ENCODE measurements around the gene ST7.

ST7 gene

DNA sequence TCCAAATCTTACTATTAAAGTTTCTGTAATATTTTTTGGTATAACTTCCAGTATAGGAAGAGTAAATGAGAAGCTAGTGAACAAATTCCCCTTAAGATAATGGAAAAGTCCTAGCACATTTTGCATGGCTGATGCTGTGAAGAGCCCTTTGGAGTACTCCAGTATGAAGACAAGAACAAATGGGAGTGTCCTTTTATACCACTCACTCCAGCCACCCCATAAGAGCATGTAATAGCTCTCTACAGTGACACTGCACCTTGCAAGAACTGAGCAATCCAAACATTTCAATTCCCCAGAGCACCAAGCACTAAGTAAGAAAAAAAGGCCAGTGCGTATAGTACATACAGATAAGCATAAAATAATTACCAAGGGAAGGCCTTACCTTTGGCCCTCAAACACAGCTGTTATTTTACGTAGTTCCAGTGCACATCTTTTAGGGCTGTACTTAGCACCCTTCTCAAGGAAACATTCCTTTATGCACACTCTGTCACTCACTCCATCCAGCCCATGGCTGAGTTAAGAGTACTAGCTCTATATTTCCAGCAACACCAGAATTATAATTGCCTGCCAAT, 135.4 kb downstream of the ST7 start:
- H3K27me3 ChIP-seq (ENCODE audit: insufficient read depth, low read length, poor library complexity, severe bottlenecking) = no peaks in the 10 kb centered on the region
- H3K9me3 ChIP-seq (ENCODE audit: insufficient read depth, low read depth, low read length) = no peaks in the 10 kb centered on the region

GRCh38 chr7:117090791-117091190, 137.5 kb downstream of the ST7 start:
- H3K9me3 ChIP-seq (ENCODE audit: insufficient read depth, low read depth, low read length) = no peaks in the 10 kb centered on the region

More for the DNA sequence above, 135.4 kb downstream of the ST7 start:
- no peaks in the 10 kb centered on the region for H3K9me2 ChIP-seq (replicated peaks; ENCODE audit: low read depth, low read length)
- H3K4me2 ChIP-seq (ENCODE audit: low read depth, low read length, poor library complexity, severe bottlenecking) = no peak overlapping the region
- no peaks in the 10 kb centered on the region for H3K79me2 ChIP-seq (ENCODE audit: insufficient read depth, low read length)
- peaks cover 6% of the 10 kb centered on the region; the same call in 1 of the 2 replicates for H3F3A ChIP-seq (ENCODE audit: low read depth)
- no peak for TF ChIP-seq EZH2phosphoT487 (IDR thresholded peaks at IDR 0.05; ENCODE audit: borderline replicate concordance)
- TF ChIP-seq, protein P1, sequence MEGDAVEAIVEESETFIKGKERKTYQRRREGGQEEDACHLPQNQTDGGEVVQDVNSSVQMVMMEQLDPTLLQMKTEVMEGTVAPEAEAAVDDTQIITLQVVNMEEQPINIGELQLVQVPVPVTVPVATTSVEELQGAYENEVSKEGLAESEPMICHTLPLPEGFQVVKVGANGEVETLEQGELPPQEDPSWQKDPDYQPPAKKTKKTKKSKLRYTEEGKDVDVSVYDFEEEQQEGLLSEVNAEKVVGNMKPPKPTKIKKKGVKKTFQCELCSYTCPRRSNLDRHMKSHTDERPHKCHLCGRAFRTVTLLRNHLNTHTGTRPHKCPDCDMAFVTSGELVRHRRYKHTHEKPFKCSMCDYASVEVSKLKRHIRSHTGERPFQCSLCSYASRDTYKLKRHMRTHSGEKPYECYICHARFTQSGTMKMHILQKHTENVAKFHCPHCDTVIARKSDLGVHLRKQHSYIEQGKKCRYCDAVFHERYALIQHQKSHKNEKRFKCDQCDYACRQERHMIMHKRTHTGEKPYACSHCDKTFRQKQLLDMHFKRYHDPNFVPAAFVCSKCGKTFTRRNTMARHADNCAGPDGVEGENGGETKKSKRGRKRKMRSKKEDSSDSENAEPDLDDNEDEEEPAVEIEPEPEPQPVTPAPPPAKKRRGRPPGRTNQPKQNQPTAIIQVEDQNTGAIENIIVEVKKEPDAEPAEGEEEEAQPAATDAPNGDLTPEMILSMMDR (conservative IDR thresholded peaks at IDR 0.05; ENCODE audit: low read length) = no peak
- peaks cover 40% of the 10 kb centered on the region for H3K4me1 ChIP-seq (ENCODE audit: insufficient read depth, low read length, poor library complexity, severe bottlenecking)
- no peak overlapping the region for H2AFZ ChIP-seq (ENCODE audit: low read length)
- H3K9ac ChIP-seq (ENCODE audit: low read depth, low read length, poor library complexity, severe bottlenecking) = no peak overlapping the region
- H3K36me3 ChIP-seq (ENCODE audit: insufficient read depth, low read length) = no peaks in the 10 kb centered on the region
- no peak overlapping the region for H3K4me3 ChIP-seq (ENCODE audit: low read length, poor library complexity, severe bottlenecking)
- H4K20me1 ChIP-seq (ENCODE audit: insufficient read depth, low read length, poor library complexity, severe bottlenecking) = no peaks in the 10 kb centered on the region

GRCh38 chr7:117091721-117092120, 138.4 kb downstream of the ST7 start:
- no peaks in the 10 kb centered on the region for H3K79me2 ChIP-seq (ENCODE audit: insufficient read depth, low read length)
- no peaks in the 10 kb centered on the region for H3K27me3 ChIP-seq (ENCODE audit: insufficient read depth, low read length, poor library complexity, severe bottlenecking)
- no peak overlapping the region for H2AFZ ChIP-seq (ENCODE audit: low read length)
- TF ChIP-seq, protein P1 (conservative IDR thresholded peaks at IDR 0.05; ENCODE audit: low read length) = no peak
- TF ChIP-seq EZH2phosphoT487 (IDR thresholded peaks at IDR 0.05; ENCODE audit: borderline replicate concordance) = no peak
- H3K4me3 ChIP-seq (ENCODE audit: low read length, poor library complexity, severe bottlenecking) = no peak overlapping the region
- peaks cover 23% of the 10 kb centered on the region for H3K4me1 ChIP-seq (ENCODE audit: insufficient read depth, low read length, poor library complexity, severe bottlenecking)
- no peaks in the 10 kb centered on the region for H3K9me3 ChIP-seq (ENCODE audit: insufficient read depth, low read depth, low read length)
- H3K9ac ChIP-seq (ENCODE audit: low read depth, low read length, poor library complexity, severe bottlenecking) = no peak overlapping the region
- H3K36me3 ChIP-seq (ENCODE audit: insufficient read depth, low read length) = no peaks in the 10 kb centered on the region
- H4K20me1 ChIP-seq (ENCODE audit: insufficient read depth, low read length, poor library complexity, severe bottlenecking) = no peaks in the 10 kb centered on the region
- peaks cover 6% of the 10 kb centered on the region; the same call in 1 of the 2 replicates for H3F3A ChIP-seq (ENCODE audit: low read depth)
- H3K9me2 ChIP-seq (replicated peaks; ENCODE audit: low read depth, low read length) = no peaks in the 10 kb centered on the region
- H3K4me2 ChIP-seq (ENCODE audit: low read depth, low read length, poor library complexity, severe bottlenecking) = no peak overlapping the region

More at GRCh38 chr7:117090791-117091190, 137.5 kb downstream of the ST7 start:
- Histone ChIP-seq H3K9me2 (replicated peaks; ENCODE audit: low read depth, low read length) (no peaks in the 10 kb centered on the region), H3K4me1 (ENCODE audit: insufficient read depth, low read length, poor library complexity, severe bottlenecking) (peaks cover 32% of the 10 kb centered on the region), H2AFZ (ENCODE audit: low read length) (no peak overlapping the region), H3K4me2 (ENCODE audit: low read depth, low read length, poor library complexity, severe bottlenecking) (no peak overlapping the region), H3K27me3 (ENCODE audit: insufficient read depth, low read length, poor library complexity, severe bottlenecking) (no peaks in the 10 kb centered on the region), H3K4me3 (ENCODE audit: low read length, poor library complexity, severe bottlenecking) (no peak overlapping the region), H3K36me3 (ENCODE audit: insufficient read depth, low read length) (no peaks in the 10 kb centered on the region), H3K9ac (ENCODE audit: low read depth, low read length, poor library complexity, severe bottlenecking) (no peak overlapping the region), H4K20me1 (ENCODE audit: insufficient read depth, low read length, poor library complexity, severe bottlenecking) (no peaks in the 10 kb centered on the region), H3F3A (ENCODE audit: low read depth) (peaks cover 6% of the 10 kb centered on the region; the same call in 1 of the 2 replicates), H3K79me2 (ENCODE audit: insufficient read depth, low read length) (no peaks in the 10 kb centered on the region)
- TF ChIP-seq EZH2phosphoT487 (IDR thresholded peaks at IDR 0.05; ENCODE audit: borderline replicate concordance) = no peak
- TF ChIP-seq, protein P1 (conservative IDR thresholded peaks at IDR 0.05; ENCODE audit: low read length) = no peak
